HG03457 (cell line): Measurements from ENCODE around the gene DNASE1L2.

Experiments used
- ATAC-seq: cut with Tn5 transposase; IDR thresholded peaks from one replicate; pipeline ENCODE4 v1.9.1; 2021; ENCODE audit warnings: moderate number of reproducible peaks; ENCODE audit not compliant: unreplicated experiment

DNASE1L2 gene, protein sequence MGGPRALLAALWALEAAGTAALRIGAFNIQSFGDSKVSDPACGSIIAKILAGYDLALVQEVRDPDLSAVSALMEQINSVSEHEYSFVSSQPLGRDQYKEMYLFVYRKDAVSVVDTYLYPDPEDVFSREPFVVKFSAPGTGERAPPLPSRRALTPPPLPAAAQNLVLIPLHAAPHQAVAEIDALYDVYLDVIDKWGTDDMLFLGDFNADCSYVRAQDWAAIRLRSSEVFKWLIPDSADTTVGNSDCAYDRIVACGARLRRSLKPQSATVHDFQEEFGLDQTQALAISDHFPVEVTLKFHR

DNA sequence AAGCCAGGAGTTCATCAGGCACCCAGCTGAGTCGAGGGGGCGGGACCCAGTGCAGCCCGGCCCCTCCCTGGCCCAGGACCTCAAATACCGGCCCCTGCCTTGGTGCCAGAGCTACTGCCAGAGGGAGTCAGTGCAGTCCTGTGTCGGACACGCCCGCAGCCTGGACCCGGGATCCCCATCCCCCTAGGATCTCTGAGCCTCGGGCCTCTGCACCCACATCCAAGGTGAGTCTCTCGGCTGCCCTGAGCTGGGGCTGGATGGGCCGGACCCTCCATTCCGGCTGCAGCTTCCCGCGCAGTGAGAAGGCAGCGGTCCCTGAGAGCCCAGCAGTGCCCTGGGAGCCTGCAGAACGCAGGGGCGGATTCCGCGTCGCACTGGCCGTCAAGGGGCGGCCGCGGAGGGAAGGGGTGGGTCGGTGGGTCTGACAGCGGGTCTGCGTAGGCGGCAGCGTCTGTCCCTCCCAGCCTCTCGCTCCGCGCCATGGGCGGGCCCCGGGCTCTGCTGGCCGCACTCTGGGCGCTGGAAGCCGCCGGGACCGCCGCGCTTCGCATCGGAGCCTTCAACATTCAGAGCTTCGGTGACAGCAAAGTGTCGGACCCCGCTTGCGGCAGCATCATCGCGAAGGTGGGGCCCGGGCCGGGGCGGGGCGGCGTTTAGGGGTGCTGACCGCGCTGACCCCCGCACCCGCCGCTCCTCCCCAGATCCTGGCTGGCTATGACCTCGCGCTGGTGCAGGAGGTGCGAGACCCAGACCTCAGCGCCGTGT lies at the start of gene DNASE1L2:
DNASE1L2 (plus strand) TSS at position 108 of the 765 bp plus-strand sequence; CDS start at position 481, 373 bp downstream.
- ATAC-seq: no peak

DNA sequence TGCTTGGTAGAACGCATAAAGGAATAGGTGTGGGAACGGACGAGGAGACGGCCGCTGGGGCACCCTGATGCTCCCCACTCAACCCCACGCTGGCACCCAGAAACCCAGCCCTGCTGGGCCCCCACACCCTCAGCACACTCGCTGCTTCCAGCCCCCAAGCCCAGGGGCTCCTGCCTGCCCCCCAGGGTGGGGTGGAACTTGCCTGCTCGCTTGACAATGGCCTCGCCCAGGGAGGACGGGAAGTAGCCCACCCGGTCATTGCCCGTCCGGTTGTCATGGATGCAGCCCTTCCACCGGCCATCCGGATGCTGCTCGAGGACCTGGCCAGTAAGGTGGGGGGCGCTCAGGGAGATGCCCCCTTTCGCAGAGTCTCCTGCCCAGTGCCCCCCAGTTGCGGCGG lies 49.7 kb upstream of the DNASE1L2 start:
- ATAC-seq: no peak

DNA sequence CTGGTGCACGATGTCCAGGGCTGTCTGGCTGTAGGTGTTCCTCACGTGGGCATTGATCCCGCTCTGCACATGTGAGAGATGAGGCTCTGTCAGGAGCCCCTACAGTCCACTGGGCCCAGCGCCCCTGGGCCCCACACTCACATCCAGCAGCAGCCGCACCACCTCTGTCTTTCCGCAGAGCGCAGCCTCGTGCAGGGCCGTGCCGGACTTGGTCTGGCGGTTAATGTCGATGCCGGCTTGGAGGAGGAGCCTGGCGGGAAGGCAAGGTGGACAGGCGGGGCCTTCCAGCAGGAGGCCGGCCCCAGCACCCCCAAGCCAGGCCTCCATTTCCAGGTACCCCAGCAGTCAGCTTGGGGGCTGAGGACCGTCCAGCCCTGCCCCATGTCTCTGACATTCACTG lies 49.0 kb upstream of the DNASE1L2 start:
- ATAC-seq: no peak

DNA sequence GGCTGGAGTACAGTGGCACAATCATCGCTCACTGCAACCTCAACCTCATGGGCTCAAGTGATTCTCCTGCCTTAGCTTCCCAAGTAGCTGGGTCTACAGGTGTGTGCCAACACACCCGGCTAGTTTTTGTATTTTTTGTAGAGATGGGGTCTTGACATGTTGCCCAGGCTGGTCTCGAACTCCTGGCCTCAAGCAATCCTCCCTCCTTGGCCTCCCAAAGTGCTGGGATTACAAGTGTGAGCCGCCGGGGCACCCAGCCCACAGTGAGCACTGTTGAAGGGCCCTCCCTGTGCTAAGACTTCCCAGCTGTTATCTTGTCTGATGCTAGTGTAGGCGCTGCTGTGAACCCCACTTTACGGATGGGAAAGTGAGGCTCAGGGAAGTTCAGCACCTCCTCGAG lies 47.8 kb upstream of the DNASE1L2 start:
- no peak for ATAC-seq

DNA sequence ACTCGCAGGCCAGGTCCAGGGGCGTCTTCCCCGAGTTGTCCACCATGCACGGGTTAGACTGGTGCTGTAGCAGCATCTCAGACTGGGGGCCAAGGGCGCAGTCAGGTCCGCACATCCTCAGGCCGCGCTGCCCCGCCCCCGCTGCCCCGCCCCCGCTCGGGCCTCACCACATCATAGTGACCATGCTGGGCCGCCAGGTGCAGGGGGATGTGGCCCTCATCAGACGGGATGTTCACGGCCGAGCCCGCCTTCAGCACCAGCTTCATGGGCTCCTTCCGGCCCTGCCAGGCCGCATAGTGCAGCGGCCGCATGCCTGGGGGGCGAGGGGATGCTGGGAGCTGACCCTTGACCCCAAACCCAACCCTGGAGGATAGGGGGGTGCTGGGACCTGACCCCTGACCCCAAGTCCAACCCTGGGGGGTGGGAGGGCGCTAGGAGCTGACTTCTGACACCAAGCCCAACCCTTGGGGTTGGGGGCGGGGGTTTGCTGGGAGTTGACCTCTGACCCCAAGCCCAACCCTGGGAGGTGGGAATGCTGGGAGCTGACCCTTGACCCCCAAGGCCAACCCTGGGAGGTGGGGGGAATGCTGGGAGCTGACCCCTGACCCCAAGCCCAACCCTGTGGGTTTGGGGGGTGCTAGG lies 46.9 kb upstream of the DNASE1L2 start:
- ATAC-seq: no peak

DNA sequence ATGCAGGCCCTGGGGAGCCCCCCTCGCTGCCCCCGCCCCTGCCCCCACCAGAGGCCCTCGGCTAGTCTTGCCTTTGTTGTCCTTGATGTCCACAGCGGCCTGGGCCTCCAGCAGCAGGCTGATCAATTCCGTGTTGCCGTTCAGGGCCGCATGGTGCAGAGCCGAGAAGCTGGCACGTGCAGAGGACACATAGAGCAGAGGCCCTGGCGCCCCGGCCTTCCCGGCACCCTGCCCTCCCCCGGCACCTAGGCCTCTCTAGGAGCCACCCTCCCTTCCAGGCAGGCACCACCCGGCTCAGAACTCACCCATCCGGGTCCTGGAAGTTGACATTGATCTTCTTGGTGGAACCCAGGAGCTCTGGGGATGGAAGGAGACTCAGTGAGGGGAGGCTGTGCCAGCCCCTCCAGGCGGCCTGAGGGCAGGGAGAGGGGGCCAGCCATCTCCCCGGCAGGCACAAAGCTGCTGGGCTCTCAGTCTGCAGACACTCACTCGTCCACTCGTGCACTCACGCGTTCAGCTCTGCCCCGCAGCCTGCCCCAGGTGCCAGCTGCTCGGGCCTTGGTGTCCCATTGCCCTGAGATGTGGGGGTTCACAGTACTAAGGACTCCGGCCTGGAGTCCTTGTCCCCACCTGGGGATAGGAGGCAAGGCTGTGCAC lies 46.1 kb upstream of the DNASE1L2 start:
- no peak for ATAC-seq

DNA sequence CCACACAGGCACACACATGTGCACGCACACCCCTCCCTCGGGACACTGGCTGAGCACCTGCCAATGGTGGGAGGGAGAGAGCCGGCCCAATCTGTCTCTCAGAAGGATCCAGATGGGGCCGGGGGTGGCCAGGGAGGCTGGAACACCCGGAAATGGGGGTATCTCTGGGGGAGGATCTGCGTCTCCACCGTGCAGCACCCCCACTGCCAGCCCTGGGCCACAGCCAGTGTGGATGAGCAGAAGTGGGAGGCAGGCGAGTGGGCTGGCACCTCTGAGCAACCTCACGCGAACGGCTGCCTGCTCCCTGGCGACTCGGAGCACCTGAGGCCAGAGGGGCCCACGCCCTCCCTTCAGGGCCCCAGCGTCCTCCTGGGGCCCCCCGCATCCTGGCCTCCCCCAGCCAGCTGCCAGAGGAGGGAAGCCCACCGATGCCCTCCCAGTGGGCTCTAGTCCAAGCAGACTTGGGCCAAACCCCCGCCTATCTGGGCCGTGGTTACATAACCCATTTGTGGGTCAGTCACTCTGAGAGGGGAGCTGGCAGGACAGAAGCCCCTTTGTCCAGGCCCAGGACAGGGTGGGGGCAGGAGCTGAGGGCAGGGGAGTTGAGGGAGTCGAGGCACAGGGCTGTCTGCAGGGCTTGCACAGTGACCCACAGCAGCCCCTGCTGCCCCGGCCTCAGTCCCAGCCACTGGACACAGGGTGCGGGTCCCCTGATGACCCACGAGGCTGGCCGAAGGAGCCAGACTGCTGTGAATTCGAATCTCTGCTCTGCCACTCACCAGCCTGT lies 45.4 kb upstream of the DNASE1L2 start:
- ATAC-seq: no peak

DNA sequence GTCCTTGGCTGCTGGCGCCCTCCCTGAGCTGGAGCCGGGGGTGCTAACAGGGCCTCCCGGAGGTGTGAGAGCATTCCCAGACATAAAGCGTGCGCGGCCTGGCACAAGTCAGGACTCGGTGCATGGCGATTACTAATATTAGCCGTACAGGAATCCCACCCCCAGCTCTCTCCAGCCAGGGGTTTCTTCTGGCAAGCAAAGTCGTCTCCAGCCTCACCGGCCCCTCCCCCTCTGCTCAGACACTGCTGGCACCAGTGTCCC lies 44.9 kb upstream of the DNASE1L2 start:
- no peak for ATAC-seq

DNA sequence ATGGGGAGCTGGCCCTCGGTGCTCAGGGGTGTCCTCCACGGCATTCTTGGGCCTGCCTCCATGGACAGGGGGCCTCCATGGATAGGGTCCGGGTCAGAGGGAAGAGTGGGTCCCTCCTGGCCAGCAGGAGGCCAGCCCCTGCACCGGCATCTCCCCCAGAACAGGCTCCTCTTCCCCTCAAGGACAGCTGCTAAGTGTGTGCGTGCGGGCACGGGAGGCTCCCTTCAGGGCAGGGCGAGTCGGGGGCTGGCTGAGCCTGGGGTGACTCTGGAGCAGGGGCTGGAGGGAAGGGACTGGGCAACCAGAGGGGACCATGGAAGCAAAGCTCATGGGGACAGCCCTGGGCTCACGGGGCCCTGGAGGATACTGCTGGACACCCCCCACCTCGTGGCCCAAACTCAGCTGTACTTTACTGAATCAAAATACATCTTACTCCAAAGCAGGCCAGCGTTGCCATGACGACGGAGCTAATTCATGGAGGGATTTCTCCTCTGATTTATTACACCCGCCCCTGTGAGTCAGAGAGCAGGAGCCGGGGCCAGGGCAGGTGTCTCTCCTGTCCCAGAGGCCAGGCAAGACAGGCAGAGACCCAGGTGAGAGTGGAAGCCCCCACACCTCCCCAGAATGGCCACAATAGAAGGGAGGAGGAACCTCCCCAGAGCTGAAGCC lies 41.9 kb upstream of the DNASE1L2 start:
- no peak for ATAC-seq

DNA sequence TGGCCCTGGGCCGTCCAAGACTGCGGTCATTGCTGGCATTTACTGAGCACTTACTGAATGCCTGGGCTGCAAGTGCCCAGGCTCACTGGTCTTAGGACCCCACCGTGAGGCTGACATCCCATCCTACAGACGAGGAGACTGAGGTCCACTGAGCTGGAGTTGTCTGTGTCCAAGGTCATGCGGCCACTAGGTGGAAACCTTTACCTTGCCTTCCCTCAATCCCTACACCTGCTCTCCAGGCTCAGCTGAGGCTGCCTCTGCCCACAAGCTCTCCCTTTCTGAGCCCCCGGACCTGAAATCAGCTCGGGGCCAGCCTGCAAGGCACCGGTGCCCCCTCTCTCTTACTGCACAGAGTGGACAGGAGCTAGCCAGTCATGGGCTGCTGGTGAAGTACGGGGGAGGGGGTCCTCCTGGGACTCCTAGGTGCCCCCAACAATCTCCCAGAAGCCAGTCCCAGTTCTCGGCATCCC lies 41.4 kb upstream of the DNASE1L2 start:
- no peak for ATAC-seq

DNA sequence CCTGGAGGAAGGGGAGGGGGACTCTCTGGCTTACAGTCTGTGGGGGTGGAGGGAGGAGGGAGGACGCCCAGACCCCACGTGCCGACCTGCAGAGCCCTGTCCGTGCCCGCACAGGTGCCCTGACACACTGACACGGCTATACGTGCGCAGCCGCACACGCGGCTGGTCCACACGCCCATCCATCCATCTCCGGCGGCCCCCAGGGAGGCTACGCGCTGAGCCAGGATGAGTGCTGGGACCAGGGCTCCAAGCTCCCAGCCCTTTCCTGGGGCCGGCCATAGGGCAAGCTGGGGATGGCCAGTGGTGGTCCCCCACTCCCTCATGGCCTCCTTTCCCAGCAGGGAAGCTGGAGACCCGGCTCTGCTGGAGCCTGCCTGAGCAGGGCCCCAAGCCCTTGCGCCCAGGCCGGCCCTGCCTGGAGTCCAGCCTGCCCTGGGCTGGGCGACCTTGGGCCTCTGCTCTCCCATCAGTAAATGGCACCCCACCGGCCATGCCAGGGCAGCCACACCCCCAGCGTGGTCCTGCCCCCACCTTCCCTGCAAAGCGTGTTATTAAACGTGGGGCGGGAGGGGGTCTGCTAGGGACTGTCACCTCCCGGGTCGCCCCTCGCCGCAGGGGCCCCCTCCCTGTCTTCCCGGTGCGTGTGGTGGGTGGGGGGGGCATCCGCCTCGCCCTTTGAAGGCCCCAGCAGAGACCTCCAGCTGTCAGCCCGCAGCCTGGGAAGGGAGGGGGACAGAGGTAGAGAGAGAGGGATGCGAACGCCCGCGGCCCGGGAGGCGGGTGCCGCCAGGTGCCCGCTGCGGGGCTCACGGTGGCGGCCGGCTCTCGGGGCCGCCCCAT lies 40.7 kb upstream of the DNASE1L2 start:
- ATAC-seq: no peak

DNA sequence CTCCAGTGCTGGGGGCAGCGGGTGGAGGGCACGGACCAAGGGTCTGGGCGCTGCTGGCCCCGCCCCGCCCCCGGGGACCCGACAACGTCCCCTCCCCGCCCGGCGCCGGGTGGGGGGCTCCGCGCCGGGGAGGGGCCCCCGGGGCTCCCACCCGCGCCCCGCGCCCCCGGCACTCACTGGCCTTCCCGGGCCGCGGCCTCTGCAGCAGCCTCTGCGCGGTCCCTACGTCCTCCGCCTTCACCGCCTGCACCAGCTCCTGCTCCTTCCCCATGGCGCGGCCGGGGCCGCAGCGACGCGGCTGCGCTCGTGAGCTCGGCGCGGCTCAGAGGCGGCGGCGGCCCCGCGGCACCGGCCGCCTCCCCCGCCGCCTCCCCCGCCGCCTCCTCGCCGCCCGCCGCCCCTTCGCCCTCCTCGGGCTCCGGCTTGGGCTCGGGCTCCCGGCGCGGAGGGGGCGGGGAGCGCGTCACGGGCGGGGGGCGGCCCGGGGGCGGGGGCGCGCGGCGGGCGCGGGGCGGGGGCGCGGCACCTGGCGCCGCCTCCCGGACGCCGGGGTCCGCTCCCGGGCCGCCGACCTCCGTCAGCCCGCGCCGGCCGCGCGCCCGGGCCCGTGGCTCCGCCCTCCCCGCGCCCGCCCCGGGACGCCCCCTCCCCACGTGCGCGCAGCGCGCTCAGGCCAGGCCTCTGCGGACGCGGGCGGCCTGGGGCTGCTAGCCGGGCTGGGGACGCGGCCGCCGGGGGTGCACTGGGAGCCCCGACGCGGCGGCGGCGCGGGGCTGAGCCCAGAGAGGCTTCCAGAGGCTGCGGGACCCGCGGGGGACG lies 39.9 kb upstream of the DNASE1L2 start, which contains the start of gene CASKIN1:
CASKIN1 (minus strand) TSS at position 444 of the 819 bp plus-strand sequence; CDS start at position 271, 173 bp downstream.
- ATAC-seq: no peak

DNA sequence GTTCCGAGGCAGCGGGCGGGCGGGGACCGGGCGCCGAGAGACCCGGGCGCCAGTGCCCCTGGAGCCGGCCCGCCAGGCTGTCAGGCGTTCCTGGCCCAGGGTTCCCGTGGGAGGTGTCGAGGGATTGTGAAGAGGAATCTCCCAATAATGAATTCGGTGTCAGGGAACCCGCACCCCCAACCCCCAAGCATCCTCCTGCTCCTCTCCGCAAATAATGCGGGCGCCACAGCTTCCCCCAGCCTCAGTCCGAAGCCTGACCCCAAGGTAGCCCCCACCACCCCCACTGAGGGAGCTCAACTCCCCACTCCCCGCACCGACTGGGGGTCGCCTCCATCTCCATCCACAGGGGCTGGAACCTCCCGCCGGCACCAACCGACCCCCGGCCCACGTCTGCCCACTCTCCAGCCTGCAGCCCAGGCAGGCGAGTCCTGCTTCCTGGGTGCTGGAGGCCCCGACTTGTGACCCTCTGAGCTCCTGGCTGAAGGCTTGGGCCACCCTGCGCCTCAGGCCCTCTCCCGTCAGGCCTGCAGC lies 39.2 kb upstream of the DNASE1L2 start:
- no peak for ATAC-seq

DNA sequence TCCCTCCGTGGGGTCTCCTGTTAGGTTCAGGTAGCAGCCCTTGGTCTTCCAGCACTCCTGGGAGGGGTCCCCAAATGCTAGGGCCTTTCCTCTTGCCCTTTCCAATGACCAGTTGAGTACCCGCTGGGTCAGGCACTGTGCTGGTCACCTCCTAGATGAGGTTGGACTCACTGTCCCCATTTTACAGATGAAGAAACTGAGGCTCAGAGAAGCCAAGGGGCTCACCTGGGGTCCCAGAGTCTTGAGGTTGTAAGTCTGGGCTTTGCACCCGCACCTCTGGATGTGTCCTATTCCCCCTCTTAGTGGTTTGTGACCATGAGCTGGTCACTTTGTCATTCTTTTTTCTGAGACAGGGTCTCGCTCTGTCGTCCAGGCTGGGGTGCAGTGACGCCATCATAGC lies 38.5 kb upstream of the DNASE1L2 start:
- ATAC-seq: no peak

DNA sequence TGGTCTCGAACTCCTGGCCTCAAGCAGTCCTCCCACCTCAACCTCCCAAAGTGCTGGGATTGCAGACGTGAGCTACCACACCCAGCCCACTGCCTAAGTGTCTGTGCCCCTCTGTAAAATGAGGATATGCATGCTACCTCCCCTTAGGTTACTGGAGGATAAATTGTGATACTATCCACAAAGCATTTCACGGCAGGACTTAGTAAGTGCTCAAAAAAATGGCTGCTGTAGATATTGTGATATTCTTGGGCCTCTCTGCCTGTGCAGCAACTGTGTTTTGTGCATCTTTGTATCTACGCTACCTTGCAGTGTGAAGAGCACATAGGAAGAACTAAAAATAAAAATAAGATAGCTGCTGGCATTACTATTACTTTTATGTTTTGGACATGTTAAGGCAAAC lies 38.0 kb upstream of the DNASE1L2 start:
- ATAC-seq: no peak

DNA sequence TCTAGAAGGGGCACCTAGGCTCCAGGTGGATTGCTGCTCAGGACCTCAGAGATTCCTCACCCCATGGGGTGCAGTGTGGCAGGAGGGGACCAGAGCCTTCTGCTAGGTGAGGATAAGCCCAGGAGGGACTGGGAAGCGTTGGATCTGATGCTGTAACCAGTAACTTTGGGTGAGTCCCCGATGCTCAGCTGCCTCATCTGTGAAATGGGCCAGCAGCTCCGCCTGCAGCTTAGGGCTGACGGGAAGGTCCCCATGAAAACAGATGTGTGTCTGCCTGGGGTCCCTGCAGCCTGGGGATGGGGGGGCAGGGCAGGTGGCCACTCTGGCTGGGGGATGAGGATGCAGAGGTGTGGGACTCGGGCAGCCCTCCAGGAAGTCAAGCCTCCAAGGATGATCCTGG lies 37.1 kb upstream of the DNASE1L2 start:
- ATAC-seq: no peak

DNA sequence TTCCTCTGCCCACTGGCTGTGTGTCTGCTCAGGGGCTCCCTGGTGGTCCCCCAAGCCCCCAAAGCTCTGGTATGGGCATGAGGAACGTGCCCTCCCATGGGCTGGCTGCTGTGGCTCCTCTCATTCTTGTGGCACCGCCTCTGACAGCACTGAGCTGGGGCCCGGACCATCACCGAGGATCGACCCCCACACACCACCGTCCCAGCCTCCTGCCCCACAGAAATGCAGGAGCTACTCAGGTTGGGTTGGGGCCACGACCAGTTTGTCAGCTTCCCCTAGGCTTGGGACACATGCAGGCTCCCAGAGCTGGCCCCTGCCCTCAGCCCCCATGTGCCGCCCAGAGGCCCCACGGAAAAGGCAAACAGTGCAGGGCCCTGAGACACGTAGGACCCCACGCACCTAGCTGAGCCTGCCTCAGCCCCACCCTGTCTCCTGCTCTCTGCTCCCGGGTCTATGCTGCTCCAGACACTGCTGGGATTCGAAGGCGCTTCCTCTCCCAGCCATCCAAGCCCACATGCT lies 36.6 kb upstream of the DNASE1L2 start:
- ATAC-seq: no peak

DNA sequence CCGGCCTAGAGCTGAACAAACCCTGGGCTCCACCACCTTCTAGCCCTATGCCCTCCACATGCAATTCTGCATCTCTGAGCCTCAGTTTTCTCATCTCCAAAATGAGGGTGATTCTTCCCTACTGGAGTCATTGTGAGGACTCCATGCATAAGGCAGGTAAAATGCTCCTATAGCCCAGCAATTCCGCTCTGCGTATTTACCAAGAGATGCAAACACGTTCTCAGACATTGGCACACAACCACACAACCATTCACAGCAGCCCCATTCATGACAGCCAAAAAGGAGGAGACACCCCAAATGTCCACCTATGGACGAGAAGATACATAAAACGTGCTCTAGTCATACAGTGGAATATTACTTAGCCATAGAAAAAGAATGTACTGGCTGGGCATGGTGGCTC lies 35.9 kb upstream of the DNASE1L2 start:
- no peak for ATAC-seq
